SH-SY5Y (cell line): ENCODE results near the gene APOLD1.

ENCODE experiments used
- GATA2 ChIP-seq: IDR thresholded peaks from 2 replicates; pipeline ENCODE4 v1.6.1; 2011; ENCODE audit warnings: mild to moderate bottlenecking, low read depth, low read length
- GATA3 ChIP-seq: IDR thresholded peaks from 2 replicates; pipeline ENCODE4 v1.6.1; 2011; ENCODE audit warnings: low read depth, mild to moderate bottlenecking, low read length, moderate library complexity

The APOLD1 gene

GRCh38 chr12:12813120-12814101 is 28.0 kb downstream of the APOLD1 start, which contains the start of gene DDX47:
Gene DDX47 (plus strand): TSS chr12:12813346. CDS start chr12:12813368, 22 bp downstream.
- no peak for TF ChIP-seq GATA3
- 0 out of 2 replicates have a peak, but pooled peaks have one; percentile 30 for TF ChIP-seq GATA2

GRCh38 chr12:12817616-12818015 is 32.2 kb downstream of the APOLD1 start:
- no peak for TF ChIP-seq GATA2
- TF ChIP-seq GATA3: no peak

- TF ChIP-seq GATA2 (no peak), GATA3 (no peak)
Measured at GRCh38 chr12:12818701-12819100, 33.2 kb downstream of the APOLD1 start.

GRCh38 chr12:12819221-12819620 is 33.8 kb downstream of the APOLD1 start:
- no peak for TF ChIP-seq GATA3
- TF ChIP-seq GATA2: no peak

GRCh38 chr12:12819752-12820311 is 34.4 kb downstream of the APOLD1 start:
- TF ChIP-seq GATA3 (no peak), GATA2 (no peak)

- TF ChIP-seq GATA2: no peak
- no peak for TF ChIP-seq GATA3
Measured at GRCh38 chr12:12821975-12822374, 36.5 kb downstream of the APOLD1 start.

- TF ChIP-seq GATA2 (no peak), GATA3 (no peak)
Measured at GRCh38 chr12:12822886-12823285, 37.4 kb downstream of the APOLD1 start.

GRCh38 chr12:12823300-12823699 is 37.8 kb downstream of the APOLD1 start:
- TF ChIP-seq GATA3: no peak
- no peak for TF ChIP-seq GATA2

- no peak for TF ChIP-seq GATA3
- no peak for TF ChIP-seq GATA2
Measured at GRCh38 chr12:12823811-12824210, 38.4 kb downstream of the APOLD1 start.

GRCh38 chr12:12835378-12836146 is 50.1 kb downstream of the APOLD1 start:
- no peak for TF ChIP-seq GATA2

GRCh38 chr12:12836571-12836970 is 51.1 kb downstream of the APOLD1 start:
- TF ChIP-seq GATA3: no peak
- no peak for TF ChIP-seq GATA2

- no peak for TF ChIP-seq GATA3
Measured at GRCh38 chr12:12837025-12837812, 51.8 kb downstream of the APOLD1 start.

GRCh38 chr12:12837813-12838153 is 52.3 kb downstream of the APOLD1 start:
- TF ChIP-seq GATA2 (no peak), GATA3 (no peak)

GRCh38 chr12:12839003-12839395 is 53.5 kb downstream of the APOLD1 start:
- TF ChIP-seq GATA3 (no peak), GATA2 (no peak)
